Rectal smooth muscle tissue (tissue), 1 donor: ENCODE measurements around the gene NR1D2.

ENCODE experiments used
- H3K27ac ChIP-seq: one replicate; pipeline ENCODE4 v1.7.0; 2013; ENCODE audit warnings: low read depth, low read length, inconsistent platforms
- H3K27me3 ChIP-seq: one replicate; pipeline ENCODE4 v1.7.0; 2013; ENCODE audit warnings: low read length; ENCODE audit not compliant: control insufficient read depth, insufficient read depth
- H3K36me3 ChIP-seq: one replicate; pipeline ENCODE4 v1.7.0; 2013; ENCODE audit warnings: low read length; ENCODE audit not compliant: control insufficient read depth, insufficient read depth
- H3K4me1 ChIP-seq: one replicate; pipeline ENCODE4 v1.7.0; 2013; ENCODE audit warnings: low read length; ENCODE audit not compliant: control insufficient read depth, insufficient read depth
- H3K4me3 ChIP-seq: one replicate; pipeline ENCODE4 v1.7.0; 2013; ENCODE audit warnings: low read length
- H3K9ac ChIP-seq: one replicate; pipeline ENCODE4 v1.7.0; 2013; ENCODE audit warnings: low read length

Gene NR1D2

DNA sequence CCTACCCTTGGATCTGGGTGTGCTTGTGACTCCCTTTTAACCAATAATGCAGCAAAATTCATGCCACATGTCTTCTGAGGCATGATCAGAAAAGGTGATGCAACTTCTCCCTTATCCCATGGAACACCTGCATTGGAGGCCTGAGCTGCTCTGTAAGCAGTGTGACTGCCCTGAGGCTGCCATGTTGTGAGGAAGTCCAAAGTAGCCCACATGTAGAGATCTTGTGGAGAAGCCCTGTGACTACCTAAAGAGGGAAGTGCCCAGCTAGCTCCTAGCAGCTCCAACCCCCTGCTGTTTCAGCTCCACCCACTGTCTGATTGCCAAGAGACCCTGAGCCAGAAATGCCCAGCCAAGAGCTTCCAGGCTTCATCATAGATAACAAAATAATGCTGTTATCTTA is 6.4 kb upstream of the NR1D2 start:
- H3K4me1 ChIP-seq = no peaks in the 10 kb centered on the region
- H3K27ac ChIP-seq = no peak overlapping the region
- no peak overlapping the region for H3K9ac ChIP-seq
- no peaks in the 10 kb centered on the region for H3K27me3 ChIP-seq
- H3K36me3 ChIP-seq = no peaks in the 10 kb centered on the region
- no peak overlapping the region for H3K4me3 ChIP-seq

DNA sequence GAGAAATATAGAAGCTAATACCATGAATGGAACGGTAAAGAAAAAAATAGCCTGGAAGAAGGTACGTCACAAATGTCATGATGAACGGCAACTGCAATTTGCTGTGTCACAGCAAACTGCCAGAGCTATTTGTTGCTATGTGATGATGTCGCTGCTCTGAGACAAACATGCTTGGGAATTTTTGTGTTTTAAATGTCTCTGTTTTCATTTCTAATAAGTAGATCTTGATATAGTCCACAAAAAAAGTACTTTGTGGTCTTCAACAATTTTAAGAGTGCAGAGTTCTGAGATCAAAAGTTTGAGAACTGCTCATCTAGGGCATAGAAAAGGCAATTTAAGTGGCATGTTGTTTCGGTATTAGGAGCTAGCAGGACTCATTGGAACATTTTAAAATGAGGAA is 4.3 kb upstream of the NR1D2 start:
- H3K9ac ChIP-seq = no peak overlapping the region
- no peak overlapping the region for H3K4me3 ChIP-seq
- no peak overlapping the region for H3K27ac ChIP-seq
- no peaks in the 10 kb centered on the region for H3K4me1 ChIP-seq
- H3K27me3 ChIP-seq = no peaks in the 10 kb centered on the region
- H3K36me3 ChIP-seq = no peaks in the 10 kb centered on the region

DNA sequence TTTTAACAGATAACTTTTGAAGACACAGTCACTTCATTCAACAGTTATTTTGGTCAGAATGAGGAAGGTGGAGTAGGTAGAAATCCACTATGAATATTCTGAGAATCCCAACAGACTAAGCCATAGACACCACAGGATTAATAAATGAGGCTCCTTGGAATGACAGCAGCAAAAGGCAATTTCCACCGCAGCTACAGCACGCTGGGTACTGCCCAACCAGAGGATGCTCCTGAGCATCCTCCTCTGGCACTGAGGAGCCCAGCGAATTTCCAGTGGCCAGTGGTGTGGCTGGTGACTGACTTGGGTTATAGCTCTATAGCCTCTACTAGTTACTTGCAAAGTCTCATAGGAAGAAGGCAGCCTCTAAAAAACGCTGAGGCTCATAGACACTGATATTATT is 3.6 kb upstream of the NR1D2 start:
- Histone ChIP-seq H3K36me3 (no peaks in the 10 kb centered on the region), H3K27ac (no peak overlapping the region)

DNA sequence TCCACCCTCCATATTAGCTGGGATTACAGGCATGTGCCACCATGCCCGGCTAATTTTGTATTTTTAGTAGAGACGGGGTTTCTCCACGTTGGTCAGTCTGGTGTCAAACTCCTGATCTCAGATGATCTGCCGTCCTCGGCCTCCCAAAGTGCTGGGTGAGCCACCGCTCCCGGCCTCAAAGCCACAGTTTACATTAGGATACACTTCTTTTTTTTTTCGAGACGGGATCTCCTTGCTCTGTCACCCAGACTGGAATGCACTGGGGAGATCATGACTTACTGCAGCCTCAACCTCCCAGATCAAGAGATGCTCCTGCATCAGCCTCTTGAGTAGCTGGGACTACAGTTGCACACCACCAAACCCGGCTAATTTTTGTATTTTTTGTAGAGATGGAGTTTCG is 2.5 kb upstream of the NR1D2 start:
- Histone ChIP-seq H3K9ac (no peak overlapping the region), H3K4me1 (peaks cover 9% of the 10 kb centered on the region), H3K27ac (no peak overlapping the region), H3K36me3 (no peaks in the 10 kb centered on the region), H3K4me3 (no peak overlapping the region), H3K27me3 (no peaks in the 10 kb centered on the region)

More for the DNA sequence above, 3.6 kb upstream of the NR1D2 start:
- no peak overlapping the region for H3K9ac ChIP-seq
- H3K4me3 ChIP-seq = no peak overlapping the region
- peaks cover under 1% of the 10 kb centered on the region for H3K4me1 ChIP-seq
- no peaks in the 10 kb centered on the region for H3K27me3 ChIP-seq

DNA sequence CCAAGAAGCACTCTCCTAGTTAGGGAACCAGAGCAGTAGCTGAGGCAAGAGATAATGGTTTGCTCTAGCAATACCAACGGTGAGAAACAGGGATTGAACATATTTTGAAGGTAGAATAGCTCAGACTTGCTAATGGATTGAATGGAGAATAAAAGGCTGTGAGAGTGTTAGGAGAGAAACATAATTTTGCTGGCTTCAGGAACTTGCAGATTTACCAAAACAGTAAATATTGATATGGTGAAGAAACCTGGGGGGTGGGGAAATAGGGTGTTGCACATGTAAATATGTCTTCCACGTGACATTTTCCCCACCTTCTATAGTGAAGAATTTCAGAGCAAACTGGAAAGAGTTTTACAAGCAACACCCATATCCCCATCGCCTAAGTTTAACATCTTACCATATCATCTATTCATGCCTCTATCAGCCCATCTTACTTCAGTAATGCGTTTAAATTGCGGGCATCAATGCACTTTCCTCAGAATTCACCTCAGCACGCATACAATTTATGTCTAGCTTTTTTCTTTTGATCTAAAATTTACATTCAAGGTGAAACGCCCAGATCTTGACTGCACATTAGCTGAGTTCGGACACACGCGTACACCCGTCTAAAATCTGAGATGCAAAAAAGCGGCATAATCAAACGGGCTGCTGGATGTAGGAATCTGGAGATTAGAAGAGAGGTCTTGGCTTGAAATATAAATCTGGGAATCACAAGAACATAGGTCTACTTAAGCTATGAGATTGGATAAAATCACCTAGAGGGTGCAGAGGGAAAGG is 891 bp upstream of the NR1D2 start:
- Histone ChIP-seq H3K4me3 (peak overlapping the region; percentile 80), H3K4me1 (peaks cover 12% of the 10 kb centered on the region), H3K36me3 (no peaks in the 10 kb centered on the region), H3K27me3 (no peaks in the 10 kb centered on the region), H3K9ac (no peak overlapping the region), H3K27ac (peak overlapping the region; percentile 71)

DNA sequence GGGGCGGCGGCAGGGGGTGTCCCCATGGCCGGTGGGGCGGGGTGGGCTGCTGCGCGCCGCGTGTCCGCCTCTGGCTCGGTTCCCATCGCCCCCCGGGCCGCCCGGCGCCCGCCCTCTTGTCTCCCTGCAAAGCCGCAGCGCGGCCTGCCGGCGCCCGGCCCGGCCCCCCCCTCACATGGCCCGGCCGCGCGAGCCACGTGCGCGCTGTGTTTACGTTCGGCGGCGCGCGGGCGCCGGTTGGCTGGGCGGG is 502 bp downstream of the NR1D2 start:
- peak overlapping the region; percentile 80 for H3K4me3 ChIP-seq
- H3K27ac ChIP-seq = peak overlapping the region; percentile 85
- no peak overlapping the region for H3K9ac ChIP-seq
- no peaks in the 10 kb centered on the region for H3K27me3 ChIP-seq
- peaks cover 22% of the 10 kb centered on the region for H3K4me1 ChIP-seq
- no peaks in the 10 kb centered on the region for H3K36me3 ChIP-seq

DNA sequence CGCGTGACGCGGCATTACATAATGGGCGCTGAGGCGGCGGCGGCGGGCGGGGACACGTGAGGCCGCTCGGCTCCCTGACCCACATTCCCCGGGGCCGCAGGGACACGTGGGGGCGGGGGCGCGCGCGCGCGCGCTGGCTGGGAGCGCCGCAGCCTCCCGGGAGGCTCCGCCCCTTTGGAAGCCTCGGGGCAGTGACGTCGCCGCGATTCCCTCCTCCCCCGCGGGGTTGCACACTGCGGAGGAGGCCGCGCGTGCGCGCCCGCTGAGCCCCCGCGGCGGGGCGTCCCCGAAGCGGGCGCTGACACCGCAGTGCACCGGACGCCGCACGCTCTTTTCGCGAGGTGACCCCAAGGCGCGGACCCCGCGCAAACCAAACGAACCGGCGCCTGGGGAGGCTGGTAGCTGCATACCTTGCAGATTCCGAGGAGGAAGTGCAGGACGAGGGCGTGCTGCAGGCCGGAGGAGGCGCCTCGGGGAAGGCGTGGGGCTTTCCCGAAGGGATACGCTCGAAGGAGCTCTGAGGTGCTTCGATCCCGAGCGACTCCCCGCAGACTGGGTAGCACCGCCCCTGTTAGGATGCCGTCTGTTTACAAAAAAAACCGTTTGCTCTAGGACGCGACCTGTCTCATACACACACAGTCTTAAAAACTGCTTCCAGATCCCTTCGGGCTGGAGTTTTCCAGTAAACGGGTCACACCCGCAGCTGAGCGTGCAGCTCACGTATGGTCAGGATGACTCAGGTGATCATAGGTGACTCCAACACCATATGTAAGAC is 1.0 kb downstream of the NR1D2 start:
- Histone ChIP-seq H3K36me3 (no peaks in the 10 kb centered on the region), H3K27me3 (no peaks in the 10 kb centered on the region), H3K9ac (peak overlapping the region; percentile 66), H3K4me3 (peak overlapping the region; percentile 90), H3K4me1 (peaks cover 24% of the 10 kb centered on the region), H3K27ac (peak overlapping the region; percentile 85)

DNA sequence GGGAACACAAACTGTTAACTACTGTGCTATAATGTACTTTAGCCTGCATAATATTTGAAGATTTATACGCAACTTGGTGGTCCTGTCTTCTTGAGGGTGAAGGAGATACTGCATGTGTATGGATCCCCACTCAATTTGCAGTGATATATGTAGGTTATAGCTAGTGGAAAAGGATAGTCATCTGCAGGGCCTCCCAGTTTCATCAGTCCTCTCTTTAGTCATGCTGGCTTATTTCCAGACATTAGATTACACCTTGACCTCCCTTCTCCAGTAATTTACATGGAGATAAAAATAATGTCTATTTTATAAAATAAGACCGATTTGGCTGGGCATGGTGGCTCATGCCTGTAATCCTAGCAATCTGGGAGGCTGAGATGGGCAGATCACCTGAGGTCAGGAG is 3.7 kb downstream of the NR1D2 start:
- no peaks in the 10 kb centered on the region for H3K36me3 ChIP-seq
- no peak overlapping the region for H3K9ac ChIP-seq
- no peak overlapping the region for H3K4me3 ChIP-seq
- H3K4me1 ChIP-seq = peaks cover 35% of the 10 kb centered on the region
- H3K27ac ChIP-seq = no peak overlapping the region
- H3K27me3 ChIP-seq = no peaks in the 10 kb centered on the region

DNA sequence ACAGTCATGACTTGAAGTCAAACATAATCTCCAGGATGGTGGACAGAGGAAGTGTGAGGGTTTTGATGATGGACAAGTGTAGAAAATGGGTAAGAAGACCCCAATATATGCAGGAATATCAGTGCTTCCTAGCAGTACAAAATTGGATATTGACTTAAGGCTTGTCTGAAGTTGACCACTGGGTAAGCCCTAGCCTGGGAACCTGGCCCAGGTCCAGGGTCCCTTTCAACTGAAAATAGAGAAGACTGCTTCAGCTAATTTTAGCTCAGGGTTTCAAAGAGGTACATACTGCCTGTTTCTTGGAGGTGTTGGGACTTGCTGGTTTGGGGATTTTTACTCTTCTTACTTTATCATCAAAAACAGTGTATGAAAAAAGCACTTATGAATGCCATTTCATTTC is 4.7 kb downstream of the NR1D2 start:
- Histone ChIP-seq H3K27ac (no peak overlapping the region), H3K4me1 (peaks cover 35% of the 10 kb centered on the region), H3K36me3 (no peaks in the 10 kb centered on the region), H3K9ac (no peak overlapping the region), H3K4me3 (no peak overlapping the region), H3K27me3 (no peaks in the 10 kb centered on the region)

DNA sequence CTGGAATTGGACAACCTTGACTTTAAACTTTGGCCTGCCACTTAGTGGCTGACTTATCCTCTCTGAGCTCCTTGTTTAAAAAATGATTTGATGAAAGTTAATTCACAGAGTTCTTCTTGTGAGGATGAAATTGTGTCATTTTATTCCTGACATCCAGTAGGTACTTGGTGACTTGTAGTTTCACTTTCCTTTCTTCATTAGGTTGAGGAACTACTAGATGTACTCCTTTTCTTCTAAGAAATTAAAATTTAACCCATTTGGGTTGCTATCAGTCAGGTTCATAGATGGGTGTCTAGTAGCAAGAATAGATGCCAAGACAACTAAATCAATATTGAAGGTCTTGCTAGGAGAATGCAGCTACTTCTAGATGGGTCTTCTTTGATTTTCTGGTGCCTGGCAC is 5.2 kb downstream of the NR1D2 start:
- Histone ChIP-seq H3K4me1 (peaks cover 35% of the 10 kb centered on the region), H3K27ac (peak overlapping the region; percentile 15)

DNA sequence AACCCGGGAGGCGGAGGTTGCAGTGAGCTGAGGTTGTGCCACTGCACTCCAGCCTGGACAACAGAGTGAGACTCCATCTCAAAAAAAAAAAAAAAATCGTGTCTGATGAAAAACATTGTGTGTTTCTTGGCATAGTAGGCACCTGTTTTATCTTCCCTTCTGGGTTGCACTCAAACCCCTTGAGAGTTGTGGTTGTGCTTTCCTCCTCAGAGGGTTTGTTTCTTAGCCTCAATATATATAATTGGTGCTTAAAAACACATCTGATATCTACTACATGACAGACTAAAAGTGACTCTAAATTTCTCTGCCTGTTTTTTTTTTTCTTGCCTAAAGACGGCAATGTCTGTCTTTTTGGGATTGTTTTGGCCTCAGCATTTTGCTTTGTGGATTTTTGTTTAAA is 7.6 kb downstream of the NR1D2 start:
- H3K4me3 ChIP-seq = no peak overlapping the region
- H3K9ac ChIP-seq = no peak overlapping the region
- no peaks in the 10 kb centered on the region for H3K27me3 ChIP-seq
- no peaks in the 10 kb centered on the region for H3K36me3 ChIP-seq
- peaks cover 27% of the 10 kb centered on the region for H3K4me1 ChIP-seq
- H3K27ac ChIP-seq = no peak overlapping the region

More for the DNA sequence above, 5.2 kb downstream of the NR1D2 start:
- no peaks in the 10 kb centered on the region for H3K36me3 ChIP-seq
- H3K9ac ChIP-seq = no peak overlapping the region
- no peak overlapping the region for H3K4me3 ChIP-seq
- no peaks in the 10 kb centered on the region for H3K27me3 ChIP-seq

DNA sequence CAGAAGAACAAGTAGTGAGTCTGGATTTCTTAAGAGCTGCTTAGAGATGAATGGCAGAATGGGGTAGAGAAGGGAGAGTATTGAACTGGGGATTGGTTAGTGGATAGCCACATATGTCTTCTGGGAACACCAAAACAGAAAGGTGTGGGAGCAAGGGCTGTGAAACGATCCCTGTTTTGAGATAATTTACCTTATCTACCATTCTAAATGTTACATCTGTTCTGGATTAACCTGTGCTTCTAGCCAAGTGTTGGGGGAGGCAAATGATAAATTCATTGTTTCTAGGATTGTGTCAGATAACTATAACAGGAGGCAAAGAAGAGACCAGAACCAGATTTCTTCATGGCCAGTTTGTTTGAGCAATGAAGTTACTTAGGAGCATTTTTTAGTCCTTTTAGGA is 8.4 kb downstream of the NR1D2 start:
- no peak overlapping the region for H3K27ac ChIP-seq
- no peaks in the 10 kb centered on the region for H3K27me3 ChIP-seq

DNA sequence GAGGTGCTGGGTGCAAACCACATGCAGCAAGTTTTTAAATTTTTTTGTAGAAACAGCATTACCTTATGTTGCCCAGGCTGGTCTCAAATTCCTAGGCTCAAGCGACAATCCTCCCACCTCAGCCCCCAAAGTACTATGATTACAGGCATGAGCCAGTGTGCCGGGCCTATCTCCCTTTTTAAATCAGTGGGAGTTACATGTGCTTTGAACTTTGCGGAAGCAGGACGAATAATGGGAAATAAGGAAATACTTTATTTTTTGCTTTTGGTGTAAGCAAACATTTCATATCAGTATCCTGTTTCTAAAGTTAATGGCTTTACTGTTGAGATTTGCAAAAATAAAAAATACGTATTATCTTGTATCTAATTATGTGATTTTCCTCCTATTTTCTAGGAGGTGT is 9.1 kb downstream of the NR1D2 start:
- Histone ChIP-seq H3K27me3 (no peaks in the 10 kb centered on the region), H3K27ac (no peak overlapping the region), H3K4me1 (peaks cover 25% of the 10 kb centered on the region), H3K4me3 (no peak overlapping the region), H3K9ac (no peak overlapping the region), H3K36me3 (no peaks in the 10 kb centered on the region)

More for the DNA sequence above, 8.4 kb downstream of the NR1D2 start:
- peaks cover 23% of the 10 kb centered on the region for H3K4me1 ChIP-seq
- H3K9ac ChIP-seq = no peak overlapping the region
- no peak overlapping the region for H3K4me3 ChIP-seq
- H3K36me3 ChIP-seq = no peaks in the 10 kb centered on the region
